ENCODE measurements around the gene HOXD4.

DNA sequence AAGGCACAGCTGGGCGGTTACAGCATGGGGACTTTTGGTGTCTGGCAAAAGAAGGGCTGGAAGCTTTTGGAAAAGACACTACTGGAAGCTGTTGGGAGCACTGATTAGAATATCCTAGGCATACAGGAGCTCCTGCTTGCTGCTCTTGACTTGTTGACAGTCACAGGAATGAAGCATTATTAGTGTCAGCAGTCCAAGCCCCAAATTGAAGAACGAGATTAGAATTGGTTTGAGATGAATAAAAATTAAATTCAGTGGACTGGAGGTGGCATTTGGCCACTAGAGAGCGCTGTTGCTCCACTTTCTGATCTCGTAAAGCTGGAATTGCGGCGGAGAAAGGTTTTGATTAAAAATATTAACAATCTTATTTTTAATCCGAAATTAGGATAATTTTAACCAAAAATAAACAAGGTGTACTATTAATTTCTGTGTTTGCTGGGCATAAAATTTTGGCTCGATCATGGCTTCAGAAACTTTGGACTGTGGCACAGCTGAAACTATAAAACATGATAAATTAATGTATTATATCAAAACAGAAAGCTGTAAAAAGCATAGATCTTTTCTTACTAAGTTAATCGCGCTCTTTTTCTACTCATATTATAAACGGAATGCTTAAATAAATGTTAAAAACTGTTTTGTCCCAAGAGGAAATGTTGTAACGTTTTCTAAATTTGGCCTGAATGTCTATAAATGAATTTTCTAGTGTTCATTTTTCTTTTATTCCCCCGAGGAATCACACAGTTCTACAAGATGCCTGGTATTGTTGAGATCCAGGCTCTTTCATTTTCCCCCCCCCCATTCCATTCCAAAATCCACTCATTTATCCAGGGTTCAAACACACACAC is 24.2 kb upstream of the HOXD4 start:
- no peak for TF ChIP-seq JUND (IDR thresholded peaks at IDR 0.05)
- TF ChIP-seq, protein P1, sequence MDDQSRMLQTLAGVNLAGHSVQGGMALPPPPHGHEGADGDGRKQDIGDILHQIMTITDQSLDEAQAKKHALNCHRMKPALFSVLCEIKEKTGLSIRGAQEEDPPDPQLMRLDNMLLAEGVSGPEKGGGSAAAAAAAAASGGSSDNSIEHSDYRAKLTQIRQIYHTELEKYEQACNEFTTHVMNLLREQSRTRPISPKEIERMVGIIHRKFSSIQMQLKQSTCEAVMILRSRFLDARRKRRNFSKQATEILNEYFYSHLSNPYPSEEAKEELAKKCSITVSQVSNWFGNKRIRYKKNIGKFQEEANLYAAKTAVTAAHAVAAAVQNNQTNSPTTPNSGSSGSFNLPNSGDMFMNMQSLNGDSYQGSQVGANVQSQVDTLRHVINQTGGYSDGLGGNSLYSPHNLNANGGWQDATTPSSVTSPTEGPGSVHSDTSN (IDR thresholded peaks at IDR 0.05), result no peak
- TF ChIP-seq MXI1 (IDR thresholded peaks at IDR 0.05; ENCODE audit: low read depth, low read length), result no peak
- TF ChIP-seq, protein P2, sequence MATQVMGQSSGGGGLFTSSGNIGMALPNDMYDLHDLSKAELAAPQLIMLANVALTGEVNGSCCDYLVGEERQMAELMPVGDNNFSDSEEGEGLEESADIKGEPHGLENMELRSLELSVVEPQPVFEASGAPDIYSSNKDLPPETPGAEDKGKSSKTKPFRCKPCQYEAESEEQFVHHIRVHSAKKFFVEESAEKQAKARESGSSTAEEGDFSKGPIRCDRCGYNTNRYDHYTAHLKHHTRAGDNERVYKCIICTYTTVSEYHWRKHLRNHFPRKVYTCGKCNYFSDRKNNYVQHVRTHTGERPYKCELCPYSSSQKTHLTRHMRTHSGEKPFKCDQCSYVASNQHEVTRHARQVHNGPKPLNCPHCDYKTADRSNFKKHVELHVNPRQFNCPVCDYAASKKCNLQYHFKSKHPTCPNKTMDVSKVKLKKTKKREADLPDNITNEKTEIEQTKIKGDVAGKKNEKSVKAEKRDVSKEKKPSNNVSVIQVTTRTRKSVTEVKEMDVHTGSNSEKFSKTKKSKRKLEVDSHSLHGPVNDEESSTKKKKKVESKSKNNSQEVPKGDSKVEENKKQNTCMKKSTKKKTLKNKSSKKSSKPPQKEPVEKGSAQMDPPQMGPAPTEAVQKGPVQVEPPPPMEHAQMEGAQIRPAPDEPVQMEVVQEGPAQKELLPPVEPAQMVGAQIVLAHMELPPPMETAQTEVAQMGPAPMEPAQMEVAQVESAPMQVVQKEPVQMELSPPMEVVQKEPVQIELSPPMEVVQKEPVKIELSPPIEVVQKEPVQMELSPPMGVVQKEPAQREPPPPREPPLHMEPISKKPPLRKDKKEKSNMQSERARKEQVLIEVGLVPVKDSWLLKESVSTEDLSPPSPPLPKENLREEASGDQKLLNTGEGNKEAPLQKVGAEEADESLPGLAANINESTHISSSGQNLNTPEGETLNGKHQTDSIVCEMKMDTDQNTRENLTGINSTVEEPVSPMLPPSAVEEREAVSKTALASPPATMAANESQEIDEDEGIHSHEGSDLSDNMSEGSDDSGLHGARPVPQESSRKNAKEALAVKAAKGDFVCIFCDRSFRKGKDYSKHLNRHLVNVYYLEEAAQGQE (IDR thresholded peaks at IDR 0.05; ENCODE audit: low read depth, low read length), result no peak
- TF ChIP-seq, protein P3, sequence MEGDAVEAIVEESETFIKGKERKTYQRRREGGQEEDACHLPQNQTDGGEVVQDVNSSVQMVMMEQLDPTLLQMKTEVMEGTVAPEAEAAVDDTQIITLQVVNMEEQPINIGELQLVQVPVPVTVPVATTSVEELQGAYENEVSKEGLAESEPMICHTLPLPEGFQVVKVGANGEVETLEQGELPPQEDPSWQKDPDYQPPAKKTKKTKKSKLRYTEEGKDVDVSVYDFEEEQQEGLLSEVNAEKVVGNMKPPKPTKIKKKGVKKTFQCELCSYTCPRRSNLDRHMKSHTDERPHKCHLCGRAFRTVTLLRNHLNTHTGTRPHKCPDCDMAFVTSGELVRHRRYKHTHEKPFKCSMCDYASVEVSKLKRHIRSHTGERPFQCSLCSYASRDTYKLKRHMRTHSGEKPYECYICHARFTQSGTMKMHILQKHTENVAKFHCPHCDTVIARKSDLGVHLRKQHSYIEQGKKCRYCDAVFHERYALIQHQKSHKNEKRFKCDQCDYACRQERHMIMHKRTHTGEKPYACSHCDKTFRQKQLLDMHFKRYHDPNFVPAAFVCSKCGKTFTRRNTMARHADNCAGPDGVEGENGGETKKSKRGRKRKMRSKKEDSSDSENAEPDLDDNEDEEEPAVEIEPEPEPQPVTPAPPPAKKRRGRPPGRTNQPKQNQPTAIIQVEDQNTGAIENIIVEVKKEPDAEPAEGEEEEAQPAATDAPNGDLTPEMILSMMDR (IDR thresholded peaks at IDR 0.05), result peak; percentile 97
- TF ChIP-seq, protein P4, sequence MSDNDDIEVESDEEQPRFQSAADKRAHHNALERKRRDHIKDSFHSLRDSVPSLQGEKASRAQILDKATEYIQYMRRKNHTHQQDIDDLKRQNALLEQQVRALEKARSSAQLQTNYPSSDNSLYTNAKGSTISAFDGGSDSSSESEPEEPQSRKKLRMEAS (IDR thresholded peaks at IDR 0.05; ENCODE audit: low read depth), result no peak
- TF ChIP-seq SIN3A (IDR thresholded peaks at IDR 0.05; ENCODE audit: borderline replicate concordance, low read depth, low read length), result no peak
- TF ChIP-seq FOXM1 (IDR thresholded peaks at IDR 0.05; ENCODE audit: low read depth), result no peak
- TF ChIP-seq, protein P5, sequence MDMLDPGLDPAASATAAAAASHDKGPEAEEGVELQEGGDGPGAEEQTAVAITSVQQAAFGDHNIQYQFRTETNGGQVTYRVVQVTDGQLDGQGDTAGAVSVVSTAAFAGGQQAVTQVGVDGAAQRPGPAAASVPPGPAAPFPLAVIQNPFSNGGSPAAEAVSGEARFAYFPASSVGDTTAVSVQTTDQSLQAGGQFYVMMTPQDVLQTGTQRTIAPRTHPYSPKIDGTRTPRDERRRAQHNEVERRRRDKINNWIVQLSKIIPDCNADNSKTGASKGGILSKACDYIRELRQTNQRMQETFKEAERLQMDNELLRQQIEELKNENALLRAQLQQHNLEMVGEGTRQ (IDR thresholded peaks at IDR 0.05; ENCODE audit: borderline replicate concordance, low read depth, low read length), result no peak
- no peak for TF ChIP-seq EZH2phosphoT487 (IDR thresholded peaks at IDR 0.05; ENCODE audit: borderline replicate concordance, low read depth)

Measured in SK-N-SH (cell line).